Nephron (organoid): ENCODE data around the gene PLA2G12A.

ENCODE experiments used
- H3K27ac Mint-ChIP-seq, 3 experiments: 2 replicates each; pipeline ENCODE4 v1.8.0; 2020; ENCODE audit warnings: mixed read lengths in 3 of 3, mild to moderate bottlenecking in 2 of 3, moderate library complexity in 1 of 3
- H3K27me3 Mint-ChIP-seq: 2 replicates; pipeline ENCODE4 v1.8.0; 2021; ENCODE audit warnings: low read depth, mild to moderate bottlenecking, moderate library complexity, mixed read lengths
- H3K36me3 Mint-ChIP-seq: 2 replicates; pipeline ENCODE4 v1.8.0; 2020; ENCODE audit warnings: low read depth, mixed read lengths
- H3K4me1 Mint-ChIP-seq: 2 replicates; pipeline ENCODE4 v1.8.0; 2020; ENCODE audit warnings: mixed read lengths
- H3K4me3 Mint-ChIP-seq, 3 experiments: 2 replicates each; pipeline ENCODE4 v1.8.0; 2020; ENCODE audit warnings: mild to moderate bottlenecking in 3 of 3, mixed read lengths in 3 of 3, moderate library complexity in 2 of 3
- H3K9me3 Mint-ChIP-seq: 2 replicates; pipeline ENCODE4 v1.8.0; 2020; ENCODE audit warnings: mixed read lengths
- CTCF ChIP-seq, 3 experiments: fragments of 200-600 bp; sonication (generic); IDR thresholded peaks; one replicate each; pipeline ENCODE4 v1.5.0; 2021; ENCODE audit warnings: antibody characterized with exemption in 3 of 3; ENCODE audit not compliant: unreplicated experiment in 3 of 3

PLA2G12A gene

GRCh38 chr4:109729718-109730618 is at the start of gene PLA2G12A:
TSS of gene PLA2G12A (minus strand) at chr4:109730070. CDS start at chr4:109729809, 261 bp downstream.
- no peak for TF ChIP-seq CTCF (IDR thresholded peaks at IDR 0.05; ENCODE audit: unreplicated experiment in 3 of 3)
- Mint-ChIP-seq H3K27ac (peak within 1 kb of the TSS; percentile 65 to 89 (median 84)), H3K27me3 (no peaks in the 10 kb centered on the region), H3K4me3 (peak within 1 kb of the TSS; percentile 90 to 94 (median 93)), H3K4me1 (peaks cover 24% of the 10 kb centered on the region), H3K9me3 (no peaks in the 10 kb centered on the region), H3K36me3 (peaks cover 17% of the 10 kb centered on the region)

GRCh38 chr4:109764789-109765402 is 35.0 kb upstream of the PLA2G12A start:
- Mint-ChIP-seq H3K4me1 (peaks cover 14% of the 10 kb centered on the region), H3K9me3 (peaks cover 6% of the 10 kb centered on the region), H3K27ac (peak overlapping the region; percentile 33 to 76 (median 54)), H3K27me3 (no peaks in the 10 kb centered on the region), H3K4me3 (no peak overlapping the region), H3K36me3 (peaks cover 12% of the 10 kb centered on the region)
- no peak for TF ChIP-seq CTCF (IDR thresholded peaks at IDR 0.05; ENCODE audit: unreplicated experiment in 3 of 3)

- Mint-ChIP-seq H3K27ac (no peak overlapping the region), H3K4me3 (no peak overlapping the region), H3K4me1 (peaks cover 14% of the 10 kb centered on the region), H3K9me3 (peaks cover 6% of the 10 kb centered on the region), H3K36me3 (peaks cover 12% of the 10 kb centered on the region), H3K27me3 (no peaks in the 10 kb centered on the region)
- no peak for TF ChIP-seq CTCF (IDR thresholded peaks at IDR 0.05; ENCODE audit: unreplicated experiment in 3 of 3)
Observed at GRCh38 chr4:109764376-109764775, 34.5 kb upstream of the PLA2G12A start.

GRCh38 chr4:109760682-109761081 is 30.8 kb upstream of the PLA2G12A start:
- Mint-ChIP-seq H3K4me3 (no peak overlapping the region), H3K9me3 (no peaks in the 10 kb centered on the region), H3K27ac (no peak overlapping the region), H3K36me3 (peaks cover 15% of the 10 kb centered on the region), H3K4me1 (peaks cover 6% of the 10 kb centered on the region), H3K27me3 (no peaks in the 10 kb centered on the region)
- TF ChIP-seq CTCF (IDR thresholded peaks at IDR 0.05; ENCODE audit: unreplicated experiment in 3 of 3) = no peak

- H3K9me3 Mint-ChIP-seq = no peaks in the 10 kb centered on the region
- H3K36me3 Mint-ChIP-seq = peaks cover 7% of the 10 kb centered on the region
- no peak overlapping the region for H3K4me3 Mint-ChIP-seq
- no peaks in the 10 kb centered on the region for H3K27me3 Mint-ChIP-seq
- H3K4me1 Mint-ChIP-seq = no peaks in the 10 kb centered on the region
- no peak for TF ChIP-seq CTCF (IDR thresholded peaks at IDR 0.05; ENCODE audit: unreplicated experiment in 3 of 3)
- no peak overlapping the region for H3K27ac Mint-ChIP-seq
Observed at GRCh38 chr4:109755656-109756055, 25.8 kb upstream of the PLA2G12A start.
